BLaER1 treated with 17β-estradiol and CSF1 and Interleukin-3, amounts not matched to agents 10 nM and 100 nM (cell line): ENCODE measurements around the gene WNK4.
A peak's percentile ranks its signal among the peaks of the same experiment; 100 is the strongest.

Experiments
- H3K27ac ChIP-seq, 11 experiments: shearing (Covaris generic); formaldehyde crosslinking; 2 replicates each; pipeline ENCODE4 v1.8.1; 2022
- H3K27me3 ChIP-seq, 11 experiments: shearing (Covaris generic); formaldehyde crosslinking; 2 replicates each; pipeline ENCODE4 v1.8.1; 2022
- H3K36me3 ChIP-seq, 11 experiments: shearing (Covaris generic); formaldehyde crosslinking; 2 replicates each; pipeline ENCODE4 v1.8.1; 2022
- H3K4me1 ChIP-seq, 10 experiments: shearing (Covaris generic); formaldehyde crosslinking; 2 replicates each; pipeline ENCODE4 v1.8.1; 2022
- H3K4me2 ChIP-seq, 11 experiments: shearing (Covaris generic); formaldehyde crosslinking; 2 replicates each; pipeline ENCODE4 v1.8.1; 2022
- H3K4me3 ChIP-seq, 10 experiments: shearing (Covaris generic); formaldehyde crosslinking; 2 replicates each; pipeline ENCODE4 v1.8.1; 2022
- H3K9ac ChIP-seq, 11 experiments: shearing (Covaris generic); formaldehyde crosslinking; 2 replicates each; pipeline ENCODE4 v1.8.1; 2022
- H3K9me3 ChIP-seq, 11 experiments: shearing (Covaris generic); formaldehyde crosslinking; replicated peaks in 1 of 11; 2 replicates each; pipeline ENCODE4 v1.8.1; 2022
- H4K20me1 ChIP-seq, 11 experiments: shearing (Covaris generic); formaldehyde crosslinking; 2 replicates each; pipeline ENCODE4 v1.8.1; 2022
- Cebpa-rat ChIP-seq, 11 experiments: shearing (Covaris generic); IDR thresholded peaks; 2 replicates each; pipeline ENCODE4 v1.8.1; 2022

WNK4 gene

GRCh38 chr17:42748908-42749798 is 31.3 kb upstream of the WNK4 start:
- H3K36me3 ChIP-seq: no peaks in the 10 kb centered on the region
- peak overlapping the region in 1 of 11 experiments; percentile 78; a peak in 1 of 22 replicates for H3K4me2 ChIP-seq
- H3K27me3 ChIP-seq: no peaks in the 10 kb centered on the region
- peaks cover 12 to 33% (median 21%) of the 10 kb centered on the region in 10 experiments for H3K4me1 ChIP-seq
- no peaks in the 10 kb centered on the region for H4K20me1 ChIP-seq
- H3K9me3 ChIP-seq: no peaks in the 10 kb centered on the region; a peak in 1 of 22 replicates
- no peak overlapping the region for H3K27ac ChIP-seq
- TF ChIP-seq Cebpa-rat (IDR thresholded peaks at IDR 0.05): no peak
- H3K9ac ChIP-seq: no peak overlapping the region
- no peak overlapping the region for H3K4me3 ChIP-seq

DNA sequence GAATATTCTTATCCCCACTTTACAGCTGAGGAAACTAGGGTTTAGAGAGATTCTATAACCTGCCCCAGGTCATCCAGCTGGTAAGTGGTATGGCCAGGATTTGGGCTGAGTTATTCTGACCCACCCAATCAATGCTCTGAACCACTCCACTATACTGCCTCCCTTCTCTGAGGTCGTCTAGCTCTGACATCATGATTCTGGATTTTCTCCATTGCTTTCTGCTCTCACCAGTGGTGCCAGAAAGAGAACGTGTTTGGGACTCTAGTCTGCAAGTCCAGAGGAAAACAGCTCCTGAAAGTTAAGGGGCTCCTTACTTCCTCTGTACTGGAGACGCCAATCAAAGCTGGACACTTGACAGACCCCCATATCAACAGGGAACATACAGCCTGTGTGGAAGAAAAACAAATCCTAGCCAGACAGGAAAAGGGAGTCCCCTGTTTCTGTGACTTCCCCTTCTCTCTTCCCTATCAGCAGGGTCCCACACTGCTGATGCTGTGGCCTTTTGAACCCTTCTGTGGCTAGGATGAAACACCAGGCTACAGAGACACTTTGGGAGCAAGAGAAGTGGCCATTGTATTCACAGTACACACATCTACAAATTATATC is 29.6 kb upstream of the WNK4 start:
- H3K36me3 ChIP-seq: no peaks in the 10 kb centered on the region
- H3K4me1 ChIP-seq: peaks cover 10 to 29% (median 16%) of the 10 kb centered on the region in 10 experiments
- no peaks in the 10 kb centered on the region; a peak in 1 of 22 replicates for H3K9me3 ChIP-seq
- no peaks in the 10 kb centered on the region for H4K20me1 ChIP-seq
- H3K27me3 ChIP-seq: no peaks in the 10 kb centered on the region
- H3K4me2 ChIP-seq: peak overlapping the region in 10 of 11 experiments; percentile 8 to 81 (median 65); a peak in 17 of 22 replicates
- no peak overlapping the region for H3K4me3 ChIP-seq
- H3K9ac ChIP-seq: peak overlapping the region in 4 of 11 experiments; percentile 9 to 47 (median 41); a peak in 4 of 22 replicates
- peak overlapping the region in 5 of 11 experiments; percentile 11 to 63 (median 33); a peak in 8 of 22 replicates for H3K27ac ChIP-seq
- no peak for TF ChIP-seq Cebpa-rat (IDR thresholded peaks at IDR 0.05)

GRCh38 chr17:42751628-42752027 is 28.8 kb upstream of the WNK4 start:
- no peaks in the 10 kb centered on the region for H3K9me3 ChIP-seq
- H3K36me3 ChIP-seq: no peaks in the 10 kb centered on the region
- peak overlapping the region in 5 of 11 experiments; percentile 71 to 81 (median 78); a peak in 9 of 22 replicates for H3K4me2 ChIP-seq
- H3K27me3 ChIP-seq: no peaks in the 10 kb centered on the region
- peaks cover 10 to 29% (median 16%) of the 10 kb centered on the region in 10 experiments for H3K4me1 ChIP-seq
- H4K20me1 ChIP-seq: no peaks in the 10 kb centered on the region
- no peak overlapping the region for H3K27ac ChIP-seq
- no peak overlapping the region for H3K4me3 ChIP-seq
- TF ChIP-seq Cebpa-rat (IDR thresholded peaks at IDR 0.05): no peak
- H3K9ac ChIP-seq: no peak overlapping the region

GRCh38 chr17:42754782-42755181 is 25.6 kb upstream of the WNK4 start:
- no peak overlapping the region for H3K27ac ChIP-seq

GRCh38 chr17:42759982-42760651 is 20.3 kb upstream of the WNK4 start:
- Histone ChIP-seq H3K36me3 (no peaks in the 10 kb centered on the region), H3K27me3 (peaks cover 48 to 62% (median 56%) of the 10 kb centered on the region in 11 experiments), H3K4me3 (peak overlapping the region in 5 of 10 experiments; percentile 44 to 68 (median 54); a peak in 6 of 20 replicates), H3K4me2 (peak overlapping the region in 8 of 11 experiments; percentile 57 to 93 (median 88); a peak in 16 of 22 replicates), H3K27ac (no peak overlapping the region), H3K9me3 (no peaks in the 10 kb centered on the region), H4K20me1 (peaks cover 0 to 10% (median 0%) of the 10 kb centered on the region in 11 experiments; a peak in 4 of 22 replicates), H3K9ac (0 out of 22 replicates have a peak overlapping the region, but pooled peaks of 1 of the 11 experiments have one; percentile 59), H3K4me1 (peaks cover 9 to 33% (median 23%) of the 10 kb centered on the region in 10 experiments)
- TF ChIP-seq Cebpa-rat (IDR thresholded peaks at IDR 0.05): no peak

More at GRCh38 chr17:42754782-42755181, 25.6 kb upstream of the WNK4 start:
- no peak overlapping the region for H3K4me3 ChIP-seq
- no peaks in the 10 kb centered on the region for H3K9me3 ChIP-seq
- no peak overlapping the region for H3K9ac ChIP-seq
- TF ChIP-seq Cebpa-rat (IDR thresholded peaks at IDR 0.05): no peak
- H3K4me2 ChIP-seq: no peak overlapping the region
- peaks cover 0 to 4% (median 0%) of the 10 kb centered on the region in 11 experiments; a peak in 2 of 22 replicates for H4K20me1 ChIP-seq
- H3K27me3 ChIP-seq: peaks cover 13 to 26% (median 20%) of the 10 kb centered on the region in 11 experiments
- H3K4me1 ChIP-seq: peaks cover 10 to 24% (median 18%) of the 10 kb centered on the region in 10 experiments
- no peaks in the 10 kb centered on the region for H3K36me3 ChIP-seq

DNA sequence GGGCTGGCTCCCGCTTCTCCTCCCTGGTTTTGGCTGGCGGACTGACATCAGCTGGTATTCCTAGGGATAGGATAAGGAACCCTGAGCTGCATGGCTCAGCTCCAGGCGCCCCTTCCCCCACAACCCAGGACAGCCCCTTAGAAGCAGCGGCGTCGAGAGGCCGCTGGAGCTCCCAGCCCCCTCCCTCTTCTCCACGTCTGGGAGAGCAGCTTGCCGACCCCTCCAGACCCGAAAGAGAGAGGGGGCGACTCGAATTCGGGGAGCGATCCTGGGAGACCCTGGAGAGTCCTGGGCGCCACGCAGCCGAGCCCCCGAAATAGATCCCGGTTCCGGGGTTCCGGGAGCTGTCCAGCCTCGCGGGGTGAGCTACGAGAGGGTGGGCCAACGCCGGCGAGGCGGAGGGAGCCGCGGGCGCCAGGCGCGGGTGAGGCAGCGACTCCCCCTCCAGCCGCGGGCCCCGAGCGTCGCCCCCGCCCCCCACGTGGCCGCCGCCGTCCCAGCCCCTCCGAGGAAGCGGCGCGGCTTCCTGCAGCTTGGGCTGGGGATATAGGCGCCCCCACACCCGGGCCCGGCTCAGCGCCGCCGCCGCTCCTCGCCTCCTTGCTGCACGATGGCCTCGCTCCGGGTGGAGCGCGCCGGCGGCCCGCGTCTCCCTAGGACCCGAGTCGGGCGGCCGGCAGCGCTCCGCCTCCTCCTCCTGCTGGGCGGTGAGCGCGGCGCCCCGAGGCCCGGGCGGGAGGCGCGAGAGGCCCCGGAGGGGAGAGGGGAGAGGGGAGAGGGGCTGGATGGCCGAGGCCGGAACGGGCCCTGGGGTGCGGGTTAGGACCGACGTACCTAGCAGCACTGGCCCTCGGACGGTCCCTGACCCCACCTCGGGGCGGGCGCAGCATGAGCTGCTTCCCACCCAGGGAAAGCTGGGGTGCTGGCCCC is 19.5 kb upstream of the WNK4 start, which contains the start of gene RAMP2:
TSS of gene RAMP2 (plus strand) at position 576 of the 930 bp plus-strand sequence. CDS start at position 611, 35 bp downstream.
- TF ChIP-seq Cebpa-rat (IDR thresholded peaks at IDR 0.05): no peak
- peaks cover 9 to 33% (median 23%) of the 10 kb centered on the region in 10 experiments for H3K4me1 ChIP-seq
- H3K4me2 ChIP-seq: peak within 1 kb of the TSS; percentile 57 to 93 (median 87)
- H3K9me3 ChIP-seq: no peaks in the 10 kb centered on the region
- H3K9ac ChIP-seq: peak within 1 kb of the TSS; percentile 35 to 66 (median 59); a peak in 19 of 22 replicates
- peak within 1 kb of the TSS; percentile 44 to 68 (median 56) for H3K4me3 ChIP-seq
- H3K27me3 ChIP-seq: peaks cover 48 to 62% (median 56%) of the 10 kb centered on the region in 11 experiments
- no peaks in the 10 kb centered on the region for H3K36me3 ChIP-seq
- peak within 1 kb of the TSS in 2 of 11 experiments; percentile 17 to 19; a peak in 1 of 22 replicates for H3K27ac ChIP-seq
- H4K20me1 ChIP-seq: peaks cover 0 to 10% (median 0%) of the 10 kb centered on the region in 11 experiments; a peak in 4 of 22 replicates

GRCh38 chr17:42761638-42762037 is 18.8 kb upstream of the WNK4 start:
- H3K4me3 ChIP-seq: peak overlapping the region in 9 of 10 experiments; percentile 47 to 68 (median 58); a peak in 18 of 20 replicates

More at GRCh38 chr17:42761638-42762037, 18.8 kb upstream of the WNK4 start:
- Histone ChIP-seq H3K9ac (peak overlapping the region in 8 of 11 experiments; percentile 39 to 66 (median 58); a peak in 9 of 22 replicates), H3K4me1 (peaks cover 9 to 33% (median 23%) of the 10 kb centered on the region in 10 experiments), H4K20me1 (peaks cover 0 to 10% (median 0%) of the 10 kb centered on the region in 11 experiments; a peak in 4 of 22 replicates), H3K27ac (no peak overlapping the region), H3K27me3 (peaks cover 48 to 62% (median 56%) of the 10 kb centered on the region in 11 experiments), H3K4me2 (peak overlapping the region; percentile 57 to 93 (median 87)), H3K9me3 (no peaks in the 10 kb centered on the region), H3K36me3 (no peaks in the 10 kb centered on the region)
- TF ChIP-seq Cebpa-rat (IDR thresholded peaks at IDR 0.05): no peak
